Measurements from ENCODE around the gene TRIM65.
A peak's percentile ranks its signal among the peaks of the same experiment; 100 is the strongest.

TRIM65 gene

DNA sequence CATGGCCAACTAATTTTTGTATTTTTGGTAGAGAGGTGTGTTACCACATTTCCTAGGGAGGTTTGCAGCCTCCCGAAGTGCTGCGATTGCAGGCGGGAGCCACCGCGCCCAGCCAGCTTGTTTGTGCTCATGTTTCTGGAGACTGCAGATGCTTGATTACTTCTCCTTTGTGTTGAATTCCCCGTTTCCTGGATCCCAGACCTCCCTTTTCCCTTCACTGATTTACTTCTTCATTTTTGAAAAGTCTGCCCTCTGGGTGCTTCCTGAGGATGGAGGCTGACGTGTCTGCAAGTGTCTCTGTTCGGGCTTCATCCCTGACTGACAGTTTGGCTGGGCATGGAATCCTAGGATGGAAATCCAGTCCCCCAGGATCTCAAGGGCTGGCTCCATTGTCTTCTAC is 11.3 kb downstream of the TRIM65 start:
- TF ChIP-seq CTCF (IDR thresholded peaks at IDR 0.05; ENCODE audit: poor library complexity, severe bottlenecking), result no peak
- Histone ChIP-seq H3K36me3 (ENCODE audit: low read depth) (peaks cover 9% of the 10 kb centered on the region; the same call in 1 of the 2 replicates), H3K4me3 (ENCODE audit: severe bottlenecking) (no peak overlapping the region), H3K27ac (ENCODE audit: poor library complexity, severe bottlenecking) (no peak overlapping the region), H3K4me1 (ENCODE audit: insufficient read depth, poor library complexity, severe bottlenecking) (no peaks in the 10 kb centered on the region), H3K9me3 (ENCODE audit: severe bottlenecking) (no peaks in the 10 kb centered on the region), H3K27me3 (ENCODE audit: insufficient read depth, poor library complexity, severe bottlenecking) (no peaks in the 10 kb centered on the region)
- no peak for DNase-seq (ENCODE audit: low spot score)
- ATAC-seq (ENCODE audit: low read depth), result no peak

DNA sequence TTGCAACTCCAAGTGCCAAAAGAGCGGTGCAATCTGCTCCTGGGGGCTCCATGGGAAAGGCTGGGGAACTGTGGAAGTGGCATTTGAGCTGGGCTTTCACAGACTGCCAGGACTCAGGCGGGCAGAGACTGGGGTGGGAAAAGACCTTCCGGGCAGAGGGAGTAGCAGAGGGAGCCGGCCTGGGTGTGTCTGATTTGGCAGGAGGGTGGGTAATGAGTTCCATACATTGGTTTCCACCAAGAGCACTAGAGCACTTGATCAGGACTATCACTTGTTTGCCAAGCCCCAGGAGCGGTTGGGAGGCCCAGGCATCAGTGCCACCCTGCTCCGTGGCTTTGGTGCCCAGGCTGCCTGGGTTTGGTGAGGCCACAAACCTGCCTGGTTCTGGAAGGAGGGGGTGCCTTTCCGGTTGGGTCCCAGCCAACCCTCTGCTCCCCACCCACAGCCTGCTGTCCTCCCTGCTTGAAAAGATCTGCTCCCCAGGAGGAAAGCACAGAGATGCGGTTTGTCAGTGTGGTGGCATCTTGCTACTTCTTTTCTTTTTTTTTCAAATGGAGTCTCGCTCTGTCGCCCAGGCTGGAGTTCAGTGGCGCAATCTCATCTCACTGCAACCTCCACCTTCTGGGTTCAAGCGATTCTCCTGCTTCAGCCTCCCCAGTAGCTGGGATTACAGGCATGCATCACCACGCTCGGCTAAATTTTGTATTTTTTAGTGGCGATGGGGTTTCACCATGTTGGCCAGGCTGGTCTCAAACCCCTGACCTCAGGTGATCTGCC is 14.9 kb downstream of the TRIM65 start:
- Histone ChIP-seq H3K36me3 (ENCODE audit: low read depth) (no peaks in the 10 kb centered on the region), H3K4me3 (ENCODE audit: severe bottlenecking) (no peak overlapping the region), H3K27me3 (ENCODE audit: insufficient read depth, poor library complexity, severe bottlenecking) (no peaks in the 10 kb centered on the region), H3K4me1 (ENCODE audit: insufficient read depth, poor library complexity, severe bottlenecking) (peaks cover under 1% of the 10 kb centered on the region), H3K9me3 (ENCODE audit: severe bottlenecking) (no peaks in the 10 kb centered on the region), H3K27ac (ENCODE audit: poor library complexity, severe bottlenecking) (no peak overlapping the region)
- DNase-seq (ENCODE audit: low spot score), result no peak
- no peak for ATAC-seq (ENCODE audit: low read depth)
- no peak for TF ChIP-seq CTCF (IDR thresholded peaks at IDR 0.05; ENCODE audit: poor library complexity, severe bottlenecking)

GRCh38 chr17:75880266-75880665 is 16.5 kb downstream of the TRIM65 start:
- Histone ChIP-seq H3K27me3 (ENCODE audit: insufficient read depth, poor library complexity, severe bottlenecking) (no peaks in the 10 kb centered on the region), H3K4me1 (ENCODE audit: insufficient read depth, poor library complexity, severe bottlenecking) (peaks cover 15% of the 10 kb centered on the region), H3K9me3 (ENCODE audit: severe bottlenecking) (no peaks in the 10 kb centered on the region), H3K4me3 (ENCODE audit: severe bottlenecking) (no peak overlapping the region), H3K27ac (ENCODE audit: poor library complexity, severe bottlenecking) (no peak overlapping the region), H3K36me3 (ENCODE audit: low read depth) (peaks cover 4% of the 10 kb centered on the region; the same call in 1 of the 2 replicates)
- DNase-seq (ENCODE audit: low spot score), result no peak
- TF ChIP-seq CTCF (IDR thresholded peaks at IDR 0.05; ENCODE audit: poor library complexity, severe bottlenecking), result no peak
- no peak for ATAC-seq (ENCODE audit: low read depth)

- ATAC-seq (ENCODE audit: low read depth) (peak; percentile 35), DNase-seq (ENCODE audit: low spot score) (peak; percentile 74)
- Histone ChIP-seq H3K4me1 (ENCODE audit: insufficient read depth, poor library complexity, severe bottlenecking) (peaks cover 18% of the 10 kb centered on the region), H3K9me3 (ENCODE audit: severe bottlenecking) (no peaks in the 10 kb centered on the region), H3K27ac (ENCODE audit: poor library complexity, severe bottlenecking) (peak within 1 kb of the TSS; percentile 96), H3K4me3 (ENCODE audit: severe bottlenecking) (peak within 1 kb of the TSS; percentile 49), H3K36me3 (ENCODE audit: low read depth) (peaks cover 18% of the 10 kb centered on the region), H3K27me3 (ENCODE audit: insufficient read depth, poor library complexity, severe bottlenecking) (no peaks in the 10 kb centered on the region)
- peak; percentile 6 for TF ChIP-seq CTCF (IDR thresholded peaks at IDR 0.05; ENCODE audit: poor library complexity, severe bottlenecking)
These were observed 18.4 kb downstream of the TRIM65 start, which contains the start of gene TRIM47 for GRCh38 chr17:75878174-75878998. Gene TRIM47 (minus strand): TSS chr17:75878581. CDS start chr17:75878548, 33 bp downstream.

Data from RWPE2 (cell line).